ENCODE measurements around the gene SMTNL2.
A peak's percentile ranks its signal among the peaks of the same experiment; 100 is the strongest.
"Not testable (repeated sequence)": the region's sequence is repeated elsewhere in the genome, so short reads cannot be mapped to it uniquely, and the experiment has no call there.

The SMTNL2 gene

DNA sequence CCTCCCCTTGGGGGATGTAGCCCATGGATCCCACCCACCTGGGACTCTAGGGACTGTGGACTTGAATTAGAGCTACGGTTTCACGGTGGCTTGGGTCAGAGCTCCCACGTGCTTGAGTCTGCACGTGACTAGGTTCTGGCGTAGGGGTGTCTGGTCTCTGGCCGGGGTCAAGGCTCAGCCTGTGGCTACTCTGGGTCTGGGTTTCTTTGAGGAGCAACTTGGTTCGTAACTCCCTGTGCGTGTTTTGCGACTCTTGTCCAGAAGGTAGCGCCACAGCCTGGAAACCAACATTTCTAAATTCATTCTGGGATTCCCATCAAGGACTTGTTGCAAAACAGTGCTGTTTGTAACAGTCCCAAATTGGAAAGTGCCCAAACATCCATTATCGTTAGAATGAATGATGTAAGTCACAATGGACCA lies 23.5 kb upstream of the SMTNL2 start:
- Mint-ChIP-seq H3K36me3 (no peaks in the 10 kb centered on the region), H3K27me3 (peaks cover 4% of the 10 kb centered on the region), H3K4me3 (no peak overlapping the region), H3K27ac (no peak overlapping the region), H3K9me3 (no peaks in the 10 kb centered on the region), H3K4me1 (peaks cover 49% of the 10 kb centered on the region)
- CTCF ChIA-PET = no interaction called here
- DNase-seq = no peak

DNA sequence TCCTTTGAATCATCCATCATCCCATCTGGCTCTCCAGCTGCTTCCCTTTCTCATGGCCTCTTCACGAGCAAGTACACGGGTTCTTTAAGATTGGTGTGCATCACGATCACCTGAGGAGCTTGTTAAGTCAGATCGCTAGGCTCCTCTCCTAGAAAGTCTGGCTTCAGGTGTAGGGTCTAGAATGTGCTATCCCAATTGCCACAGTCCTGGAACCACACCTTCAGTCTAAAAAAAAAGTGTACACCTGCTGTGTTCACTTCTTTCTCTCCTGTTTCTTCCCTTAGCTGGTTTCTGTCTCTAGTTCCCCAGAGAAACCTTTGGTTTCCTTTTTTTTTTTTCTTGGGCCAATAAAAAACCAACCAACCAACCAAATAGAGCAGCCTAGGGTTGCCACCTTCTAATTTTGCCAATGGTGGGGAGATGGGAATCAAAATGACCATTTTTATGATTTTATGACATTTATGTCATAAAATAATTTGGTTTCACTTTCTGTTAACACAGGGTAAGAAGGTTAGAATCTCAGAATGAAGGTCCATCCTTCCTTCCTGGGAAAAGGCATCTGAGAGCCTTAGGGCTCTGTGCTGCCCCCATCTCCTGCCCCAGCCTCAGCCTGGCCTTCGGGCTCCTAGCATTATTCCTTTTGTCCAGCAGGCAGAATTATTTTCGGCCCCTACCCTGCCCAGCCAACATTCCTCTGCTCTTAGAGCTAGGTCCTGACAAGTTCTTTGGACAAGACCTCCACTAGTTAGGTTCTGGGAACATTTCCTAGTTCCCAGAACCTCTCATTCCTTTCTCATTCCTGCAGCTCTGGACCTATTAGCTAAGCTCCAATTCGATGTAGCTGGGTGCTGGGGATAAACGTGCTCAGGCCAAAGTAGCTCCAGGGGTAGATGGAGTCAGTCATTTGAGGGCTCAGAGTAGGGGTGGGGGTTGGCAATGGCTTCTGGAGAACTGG lies 22.0 kb upstream of the SMTNL2 start:
- no peak for DNase-seq
- peaks cover 8% of the 10 kb centered on the region for H3K27me3 Mint-ChIP-seq
- CTCF ChIA-PET = interaction anchor here (1.9 kb wide), 1 partner anchor 141 kb away, joined by 16 read pairs; no protein-coding TSS in a partner anchor
- H3K4me3 Mint-ChIP-seq = peak overlapping the region; percentile 1
- H3K9me3 Mint-ChIP-seq = no peaks in the 10 kb centered on the region
- H3K36me3 Mint-ChIP-seq = no peaks in the 10 kb centered on the region
- H3K4me1 Mint-ChIP-seq = peaks cover 42% of the 10 kb centered on the region
- H3K27ac Mint-ChIP-seq = peak overlapping the region; percentile 51

DNA sequence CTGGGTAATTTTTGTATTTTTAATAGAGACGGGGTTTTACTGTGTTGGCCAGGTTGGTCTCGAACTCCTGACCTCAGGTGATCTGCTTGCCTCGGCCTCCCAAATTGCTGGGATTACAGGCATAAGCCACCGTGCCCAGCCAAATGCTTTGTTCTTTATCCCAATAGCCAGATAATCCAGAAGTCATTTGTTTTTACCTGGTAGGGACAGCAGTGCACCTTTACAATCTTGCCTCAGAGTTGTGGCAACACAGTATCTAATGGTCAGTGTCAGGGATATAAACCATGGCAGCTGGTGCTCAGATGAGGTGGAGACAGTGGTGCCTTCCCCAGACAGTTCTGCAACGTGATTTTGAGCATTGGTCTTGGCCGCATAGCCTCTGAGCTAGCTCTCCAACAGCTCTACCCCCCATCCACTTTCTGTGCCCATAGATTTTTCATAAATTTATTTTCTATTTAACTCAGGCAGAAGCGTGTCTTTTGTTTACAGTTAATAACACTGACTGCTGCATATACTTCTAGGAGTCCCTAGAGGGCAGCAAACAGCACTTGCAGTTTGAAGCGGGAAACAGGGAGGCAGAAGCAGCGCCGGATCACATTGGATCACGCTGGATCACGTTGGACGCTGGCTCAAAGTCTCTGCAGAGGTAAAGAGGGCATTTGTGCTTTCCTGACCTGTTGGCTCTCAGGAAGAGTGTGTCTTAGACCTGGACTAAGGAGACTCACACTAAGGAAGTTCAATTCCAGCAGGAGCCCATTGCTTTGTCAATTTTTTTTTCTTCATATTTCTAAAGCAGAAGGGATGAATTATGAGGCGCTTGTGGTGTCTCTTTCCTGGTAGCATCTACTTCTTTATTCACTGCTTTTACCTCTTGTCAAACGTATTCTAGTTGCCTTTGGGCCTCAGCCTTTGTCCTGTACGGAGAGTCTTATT lies 18.9 kb upstream of the SMTNL2 start:
- Mint-ChIP-seq H3K27ac (peak overlapping the region; percentile 25), H3K4me1 (peaks cover 39% of the 10 kb centered on the region), H3K27me3 (peaks cover 11% of the 10 kb centered on the region), H3K36me3 (no peaks in the 10 kb centered on the region), H3K4me3 (no peak overlapping the region), H3K9me3 (no peaks in the 10 kb centered on the region)
- CTCF ChIA-PET = interaction anchor here (0.8 to 4.4 kb wide), 11 partner anchors 10 to 340 kb away, joined by 3 to 43 read pairs (median 7); partner anchors contain the start of genes CHRNE, MYBBP1A and SPNS3
- DNase-seq = peak; percentile 73

DNA sequence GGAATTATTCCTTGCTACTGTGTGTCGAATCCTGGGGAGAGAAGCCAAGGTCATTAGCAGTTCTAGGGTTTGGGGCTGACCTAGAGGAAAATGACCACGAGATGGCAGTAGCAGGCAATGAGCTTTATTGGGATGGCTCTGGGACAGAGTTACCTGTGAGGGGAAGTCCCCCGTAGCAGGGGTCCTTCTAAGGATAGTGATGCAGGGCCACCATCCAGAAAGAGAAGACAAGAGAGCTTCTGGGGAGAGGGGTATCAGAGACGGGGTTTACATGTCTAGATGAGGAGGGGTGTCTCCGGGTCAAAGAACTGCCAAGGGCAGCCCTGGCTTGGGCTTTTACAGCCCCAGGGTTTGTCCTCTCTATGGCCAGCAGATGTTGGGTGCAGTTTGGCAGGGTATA lies 17.5 kb upstream of the SMTNL2 start:
- H3K4me1 Mint-ChIP-seq = peaks cover 30% of the 10 kb centered on the region
- H3K4me3 Mint-ChIP-seq = no peak overlapping the region
- DNase-seq = peak; percentile 70
- no peaks in the 10 kb centered on the region for H3K36me3 Mint-ChIP-seq
- no peaks in the 10 kb centered on the region for H3K9me3 Mint-ChIP-seq
- H3K27me3 Mint-ChIP-seq = peaks cover 11% of the 10 kb centered on the region
- no peak overlapping the region for H3K27ac Mint-ChIP-seq
- CTCF ChIA-PET = interaction anchor here (0.6 to 4.4 kb wide), 25 partner anchors 10 to 338 kb away, joined by 3 to 43 read pairs (median 4); partner anchors contain the start of genes ALOX15, CHRNE, MYBBP1A and SPNS2

DNA sequence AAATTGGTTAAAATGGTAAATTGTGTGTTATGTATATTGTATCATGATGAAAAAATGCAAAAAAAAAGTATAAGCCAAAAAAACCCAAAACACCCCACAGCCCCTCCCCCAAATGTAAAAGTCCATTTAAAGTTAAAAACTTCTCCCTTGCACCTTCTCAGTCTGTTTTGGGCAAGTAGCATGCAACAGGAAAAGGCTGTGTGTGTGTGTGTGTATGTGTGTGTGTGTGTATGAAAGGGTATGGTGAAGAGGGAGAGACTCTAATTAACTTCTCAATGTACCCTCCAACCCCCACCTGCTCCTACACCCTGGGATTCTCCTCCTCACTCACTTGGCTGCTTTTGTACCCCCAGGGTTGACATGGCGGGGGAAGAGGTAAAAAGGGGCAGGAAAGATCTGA lies 14.7 kb upstream of the SMTNL2 start:
- H3K36me3 Mint-ChIP-seq = no peaks in the 10 kb centered on the region
- H3K4me3 Mint-ChIP-seq = no peak overlapping the region
- no peak for DNase-seq
- CTCF ChIA-PET = interaction anchor here (0.6 to 1.4 kb wide), 3 partner anchors 56 to 171 kb away, joined by 3 read pairs; no protein-coding TSS in a partner anchor
- H3K27ac Mint-ChIP-seq = no peak overlapping the region
- no peaks in the 10 kb centered on the region for H3K9me3 Mint-ChIP-seq
- H3K4me1 Mint-ChIP-seq = peaks cover 19% of the 10 kb centered on the region
- H3K27me3 Mint-ChIP-seq = peaks cover 17% of the 10 kb centered on the region

DNA sequence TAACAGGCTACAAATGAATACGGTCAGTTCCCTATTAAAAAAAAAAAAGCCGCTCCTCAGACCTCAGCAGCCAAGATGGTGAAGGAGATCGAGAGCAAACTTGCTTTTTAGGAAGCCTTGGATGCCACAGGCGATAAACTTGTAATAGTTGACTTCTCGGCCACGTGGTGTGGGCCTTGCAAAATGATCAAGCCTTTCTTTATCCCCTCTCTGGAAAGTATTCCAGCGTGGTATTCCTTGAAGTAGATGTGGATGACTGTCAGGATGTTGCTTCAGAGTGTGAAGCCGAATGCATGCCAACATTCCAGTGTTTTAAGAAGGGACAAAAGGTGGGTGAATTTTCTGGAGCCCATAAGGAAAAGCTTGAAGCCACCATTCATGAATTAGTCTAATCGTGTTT lies 12.2 kb upstream of the SMTNL2 start:
- Mint-ChIP-seq H3K27me3 (peaks cover 22% of the 10 kb centered on the region), H3K9me3 (no peaks in the 10 kb centered on the region), H3K4me3 (no peak overlapping the region), H3K36me3 (no peaks in the 10 kb centered on the region), H3K27ac (no peak overlapping the region), H3K4me1 (peaks cover 11% of the 10 kb centered on the region)
- CTCF ChIA-PET = interaction anchor here (0.6 to 0.8 kb wide), 2 partner anchors 38 to 44 kb away, joined by 3 read pairs; no protein-coding TSS in a partner anchor
- DNase-seq = no peak

DNA sequence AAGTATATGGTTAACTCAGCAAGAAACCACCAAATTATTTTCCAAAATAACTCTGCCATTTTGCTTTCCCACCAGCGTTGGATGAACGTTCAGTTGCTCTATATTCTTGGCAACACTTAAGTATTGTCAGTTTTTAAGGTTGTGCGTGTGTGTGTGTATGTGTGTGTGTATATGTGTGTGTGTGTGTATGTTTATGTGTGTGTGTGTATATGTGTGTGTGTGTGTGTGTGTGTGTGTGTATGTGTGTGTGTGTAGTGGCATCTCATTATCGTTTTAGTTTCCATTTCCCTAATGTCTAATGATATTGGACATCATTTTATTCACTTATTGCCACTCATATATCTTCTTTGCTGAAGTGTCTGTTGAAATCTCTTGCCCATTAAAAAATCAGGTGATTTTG lies 11.2 kb upstream of the SMTNL2 start:
- no peaks in the 10 kb centered on the region for H3K9me3 Mint-ChIP-seq
- H3K36me3 Mint-ChIP-seq = no peaks in the 10 kb centered on the region
- CTCF ChIA-PET = no interaction called here
- H3K4me1 Mint-ChIP-seq = peaks cover 11% of the 10 kb centered on the region
- no peak overlapping the region for H3K4me3 Mint-ChIP-seq
- H3K27ac Mint-ChIP-seq = no peak overlapping the region
- DNase-seq = no peak
- peaks cover 27% of the 10 kb centered on the region for H3K27me3 Mint-ChIP-seq

DNA sequence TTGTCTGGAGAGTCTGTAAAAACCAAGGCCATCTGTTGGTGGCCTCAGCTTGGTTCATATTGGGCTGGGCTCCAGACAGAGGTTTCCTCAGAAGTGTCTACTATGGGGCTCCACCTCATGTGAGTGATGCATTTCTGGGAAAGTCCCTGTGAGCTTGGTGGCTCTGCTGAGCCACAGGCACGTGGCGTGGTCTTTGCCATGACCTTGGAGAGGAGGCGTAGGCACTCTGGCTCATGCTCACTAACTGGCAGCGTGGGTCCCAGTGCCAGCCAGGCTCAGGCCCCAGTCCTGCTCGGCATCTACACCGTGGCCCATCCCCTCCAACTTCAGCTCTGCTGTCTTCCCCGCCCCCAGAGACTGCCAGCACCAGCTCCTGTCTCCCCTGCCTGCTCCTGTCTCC lies 10.7 kb upstream of the SMTNL2 start:
- Mint-ChIP-seq H3K27ac (no peak overlapping the region), H3K4me1 (peaks cover 11% of the 10 kb centered on the region), H3K27me3 (peaks cover 25% of the 10 kb centered on the region), H3K4me3 (no peak overlapping the region), H3K36me3 (no peaks in the 10 kb centered on the region), H3K9me3 (no peaks in the 10 kb centered on the region)
- peak; percentile 43 for DNase-seq
- CTCF ChIA-PET = no interaction called here

DNA sequence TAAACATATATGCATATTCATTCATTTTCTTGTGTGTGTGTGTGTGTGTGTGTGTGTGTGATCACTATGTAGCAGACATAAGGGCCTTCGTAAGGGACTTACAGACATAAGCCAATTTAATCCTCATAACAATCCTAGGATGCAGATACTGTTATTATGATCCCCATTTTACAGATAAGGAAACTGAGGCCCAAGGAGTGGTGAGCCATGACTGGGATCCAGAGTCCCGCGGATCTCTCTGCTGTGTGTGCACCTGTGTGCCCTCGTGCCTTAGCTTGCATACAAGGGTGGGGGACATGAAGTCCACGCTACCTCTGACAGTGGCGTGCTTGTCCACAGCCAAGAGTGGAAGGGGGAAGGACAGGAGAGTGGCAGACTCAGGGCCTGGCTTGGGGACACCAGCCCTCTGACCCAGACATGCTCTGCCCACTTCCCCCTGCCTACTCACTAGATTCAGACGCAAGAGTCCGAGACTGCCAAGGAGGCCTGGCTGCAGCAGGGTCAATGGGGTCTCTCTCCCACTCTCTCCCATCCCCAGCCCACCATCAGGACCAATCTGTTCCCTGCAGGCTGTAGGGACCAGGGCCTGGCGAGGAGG lies 9.8 kb upstream of the SMTNL2 start:
- Mint-ChIP-seq H3K4me3 (no peak overlapping the region), H3K36me3 (no peaks in the 10 kb centered on the region), H3K4me1 (peaks cover 11% of the 10 kb centered on the region), H3K27ac (no peak overlapping the region), H3K27me3 (peaks cover 24% of the 10 kb centered on the region), H3K9me3 (no peaks in the 10 kb centered on the region)
- DNase-seq = no peak
- CTCF ChIA-PET = interaction anchor here (1.3 kb wide), 1 partner anchor 11 kb away, joined by 3 read pairs; no protein-coding TSS in a partner anchor

DNA sequence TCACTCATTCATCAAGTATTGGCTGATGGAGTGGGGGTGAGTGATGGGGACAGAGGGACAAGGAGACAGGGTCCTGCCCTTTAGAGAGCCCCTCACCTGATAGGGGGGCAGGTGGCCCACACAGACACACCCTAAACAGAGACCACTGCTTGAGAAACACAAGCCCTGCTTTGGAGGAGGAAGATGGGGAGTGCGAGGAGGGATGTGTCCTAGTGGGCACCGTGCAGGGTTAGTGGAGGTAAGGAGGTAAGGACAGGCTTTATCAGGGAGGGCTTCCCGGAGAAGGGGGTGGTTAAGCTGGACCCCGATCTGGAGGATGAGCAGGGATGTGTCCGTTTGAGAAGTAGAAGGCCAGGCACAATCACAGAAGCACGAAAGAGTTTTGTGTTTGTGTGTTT lies 8.2 kb upstream of the SMTNL2 start:
- no peak for DNase-seq
- no peak overlapping the region for H3K4me3 Mint-ChIP-seq
- no peaks in the 10 kb centered on the region for H3K36me3 Mint-ChIP-seq
- no peak overlapping the region for H3K27ac Mint-ChIP-seq
- H3K4me1 Mint-ChIP-seq = peaks cover 11% of the 10 kb centered on the region
- CTCF ChIA-PET = interaction anchor here (3.0 kb wide), 1 partner anchor 9 kb away, joined by 14 read pairs; no protein-coding TSS in a partner anchor
- H3K27me3 Mint-ChIP-seq = peaks cover 25% of the 10 kb centered on the region
- H3K9me3 Mint-ChIP-seq = no peaks in the 10 kb centered on the region

DNA sequence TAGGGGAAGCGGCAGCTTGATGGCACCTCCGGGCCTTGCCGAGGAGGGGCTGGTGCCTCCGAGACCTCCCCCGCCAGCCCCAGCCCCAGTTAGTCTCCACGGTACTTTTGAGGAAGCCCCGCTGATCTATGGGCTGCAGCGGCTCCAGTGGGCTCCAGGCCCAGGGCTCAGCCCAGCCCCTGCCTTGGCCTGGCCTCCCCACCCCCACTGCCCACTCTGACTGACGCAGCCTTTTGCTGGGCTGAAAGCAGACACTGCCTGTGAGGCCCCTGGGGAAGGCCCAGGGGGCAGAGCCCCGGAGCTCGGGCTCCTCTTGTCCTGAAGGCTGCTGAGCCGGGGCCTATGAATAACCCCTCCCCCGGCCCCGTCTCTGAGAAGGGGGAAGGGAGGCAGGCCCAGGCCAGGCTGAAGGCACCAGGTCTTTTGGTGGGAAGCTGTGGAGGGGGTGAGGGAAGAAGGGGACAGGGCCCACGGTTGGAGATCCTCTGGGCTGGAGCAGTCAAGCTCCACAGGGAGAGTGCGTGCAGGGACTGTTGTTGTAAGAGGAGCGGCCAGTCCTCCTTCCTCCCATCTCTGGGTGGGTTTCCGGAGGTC lies 7.5 kb upstream of the SMTNL2 start:
- no peaks in the 10 kb centered on the region for H3K9me3 Mint-ChIP-seq
- H3K36me3 Mint-ChIP-seq = no peaks in the 10 kb centered on the region
- H3K4me3 Mint-ChIP-seq = no peak overlapping the region
- CTCF ChIA-PET = interaction anchor here (3.0 kb wide), 1 partner anchor 10 kb away, joined by 14 read pairs; no protein-coding TSS in a partner anchor
- DNase-seq = no peak
- peaks cover 31% of the 10 kb centered on the region for H3K27me3 Mint-ChIP-seq
- H3K27ac Mint-ChIP-seq = no peak overlapping the region
- peaks cover 11% of the 10 kb centered on the region for H3K4me1 Mint-ChIP-seq

DNA sequence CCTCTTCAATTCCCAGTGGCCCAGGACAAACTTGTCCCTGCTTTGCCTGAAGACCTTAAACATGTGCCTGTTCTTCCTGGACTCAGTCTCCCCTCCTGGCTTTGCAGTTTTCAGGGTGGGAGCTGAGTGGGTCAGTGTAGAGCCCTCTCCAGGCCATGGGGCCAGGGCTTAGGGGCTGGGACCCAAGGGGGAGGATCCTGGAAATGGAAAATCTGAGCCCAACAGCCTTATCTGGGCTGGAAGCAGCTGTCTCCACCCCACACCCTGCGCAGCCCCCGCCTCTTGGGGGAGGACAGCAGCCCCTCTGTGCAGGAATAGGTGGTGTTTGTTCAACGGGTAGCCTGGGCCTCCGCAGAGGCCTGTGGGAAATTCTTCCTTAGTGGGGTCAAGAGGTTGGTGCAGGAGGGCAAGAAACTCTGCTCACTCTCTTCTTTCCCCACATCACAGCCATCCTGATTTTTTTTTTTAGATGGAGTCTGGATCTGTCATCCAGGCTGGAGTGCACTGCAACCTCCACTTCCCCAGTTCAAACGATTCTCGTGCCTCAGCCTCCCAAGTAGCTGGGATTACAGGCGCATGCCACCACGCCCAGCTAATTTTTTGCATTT lies 6.8 kb upstream of the SMTNL2 start:
- H3K27me3 Mint-ChIP-seq = peaks cover 38% of the 10 kb centered on the region
- no peak overlapping the region for H3K4me3 Mint-ChIP-seq
- peaks cover 11% of the 10 kb centered on the region for H3K4me1 Mint-ChIP-seq
- no peak overlapping the region for H3K27ac Mint-ChIP-seq
- no peak for DNase-seq
- H3K9me3 Mint-ChIP-seq = no peaks in the 10 kb centered on the region
- CTCF ChIA-PET = interaction anchor here (3.0 kb wide), 1 partner anchor 10 kb away, joined by 14 read pairs; no protein-coding TSS in a partner anchor
- no peaks in the 10 kb centered on the region for H3K36me3 Mint-ChIP-seq

DNA sequence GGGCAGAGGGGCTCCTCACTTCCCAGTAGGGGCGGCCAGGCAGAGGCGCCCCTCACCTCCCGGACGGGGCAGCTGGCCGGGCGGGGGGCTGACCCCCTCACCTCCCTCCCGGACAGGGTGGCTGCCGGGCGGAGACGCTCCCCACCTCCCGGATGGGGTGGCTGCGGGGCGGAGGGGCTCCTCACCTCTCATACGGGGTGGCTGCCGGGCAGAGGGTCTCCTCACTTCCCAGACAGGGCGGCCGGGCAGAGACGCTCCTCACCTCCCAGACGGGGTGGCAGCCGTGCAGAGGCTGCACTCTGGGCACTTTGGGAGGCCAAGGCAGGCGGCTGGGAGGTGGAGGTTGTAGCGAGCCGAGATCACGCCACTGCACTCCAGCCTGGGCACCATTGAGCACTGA lies 6.0 kb upstream of the SMTNL2 start:
- CTCF ChIA-PET, H3K4me3 Mint-ChIP-seq, DNase-seq: not testable (repeated sequence)

More for the DNA sequence above, 6.0 kb upstream of the SMTNL2 start:
- peaks cover 47% of the 10 kb centered on the region for H3K27me3 Mint-ChIP-seq
- not testable (repeated sequence) for H3K9me3 Mint-ChIP-seq, H3K36me3 Mint-ChIP-seq, H3K27ac Mint-ChIP-seq, H3K4me1 Mint-ChIP-seq
